ENCODE data around the gene GREB1L.
A peak's percentile ranks its signal among the peaks of the same experiment; 100 is the strongest.

GREB1L gene

DNA sequence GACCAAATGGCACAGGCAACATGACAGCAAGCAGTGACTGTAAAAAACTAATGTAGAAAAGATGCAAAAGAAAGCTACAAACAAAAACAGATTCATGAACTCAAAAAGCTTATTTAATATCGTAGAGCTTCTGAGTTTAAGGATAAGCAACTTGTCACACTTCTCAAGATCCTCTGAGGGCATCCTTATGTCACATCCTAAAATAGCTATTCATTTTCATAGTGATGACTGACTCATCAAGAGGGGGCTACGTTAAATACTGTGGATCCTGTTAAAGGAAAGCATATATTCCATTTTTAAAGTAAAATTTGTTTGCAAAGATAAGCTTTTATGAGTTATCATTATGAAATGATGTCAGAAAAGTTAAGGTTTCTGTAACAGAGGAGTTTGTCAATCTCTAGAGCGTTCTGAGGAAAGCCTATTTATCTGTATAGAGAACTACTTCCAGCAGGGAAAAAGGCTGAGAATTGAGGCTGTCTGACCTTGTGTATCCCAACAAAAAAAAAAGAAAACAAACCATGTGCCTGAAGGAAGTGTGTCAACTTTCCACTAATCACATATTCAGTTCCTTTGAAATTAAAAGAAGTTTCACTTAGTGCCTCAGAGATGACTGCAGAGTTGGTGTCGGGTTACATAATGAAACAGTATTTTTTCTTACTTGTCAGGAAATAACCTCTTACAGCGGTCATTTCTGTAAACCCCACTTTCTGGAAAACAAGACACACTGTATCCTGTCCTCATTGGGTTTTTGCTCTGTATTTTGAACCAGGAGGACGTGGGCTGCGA is 243.0 kb downstream of the GREB1L start:
- DNase-seq (ENCODE audit: low spot score), result no peak

DNA sequence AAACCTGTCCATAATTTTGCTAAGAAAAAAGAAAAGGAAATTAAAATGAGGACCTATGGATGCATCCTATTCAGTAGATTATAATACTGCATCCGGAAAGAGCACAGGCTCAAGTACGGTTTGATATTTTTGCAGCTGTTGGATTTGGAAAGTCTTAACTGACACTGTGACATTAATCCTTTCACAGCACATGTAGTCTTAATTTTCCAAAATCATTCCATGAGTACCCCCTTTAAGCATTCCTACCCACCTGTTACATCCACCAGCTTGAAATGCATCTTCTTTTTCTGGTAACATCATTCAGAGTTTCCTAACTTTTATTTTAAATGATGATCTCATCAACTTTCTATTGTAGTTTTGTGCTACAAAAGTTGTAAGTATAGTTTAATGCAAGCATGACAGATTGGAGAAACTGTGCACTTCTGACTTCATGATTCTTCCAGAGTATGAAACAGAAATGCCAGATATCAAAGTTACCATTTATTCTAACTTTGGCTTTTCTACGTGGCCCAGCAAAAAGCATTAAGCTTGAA is 244.9 kb downstream of the GREB1L start:
- no peak for DNase-seq (ENCODE audit: low spot score)

DNA sequence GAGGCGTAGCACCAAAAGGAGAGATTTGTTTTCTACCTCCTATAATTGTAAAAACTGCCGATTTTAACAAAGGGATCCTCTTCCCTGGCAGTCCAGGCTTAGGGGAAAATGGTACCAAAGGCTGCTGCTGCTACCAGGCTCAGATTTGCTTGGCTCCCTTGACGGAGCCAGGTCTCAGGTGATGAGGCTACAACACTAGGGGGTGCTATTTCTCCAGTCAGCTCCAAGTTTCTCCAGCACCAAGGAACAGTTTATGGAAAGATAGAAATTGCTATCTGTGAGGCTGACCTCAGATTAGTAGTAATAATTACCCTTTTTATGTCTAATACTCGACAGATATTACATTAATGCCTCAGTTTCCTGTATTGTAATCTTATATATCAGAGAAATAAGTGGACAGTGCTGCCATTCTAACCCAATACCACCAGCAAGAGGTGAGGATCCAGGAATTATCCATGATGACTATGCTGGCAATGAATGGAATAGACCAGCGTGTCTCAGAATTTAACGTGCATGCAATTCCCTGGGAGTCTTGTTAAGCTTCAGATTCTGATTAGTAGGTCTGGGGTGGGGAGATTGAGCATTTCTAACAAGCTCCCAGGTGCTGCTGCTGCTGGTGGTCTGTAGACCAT is 247.2 kb downstream of the GREB1L start:
- peak; percentile 82 for DNase-seq (ENCODE audit: low spot score)

DNA sequence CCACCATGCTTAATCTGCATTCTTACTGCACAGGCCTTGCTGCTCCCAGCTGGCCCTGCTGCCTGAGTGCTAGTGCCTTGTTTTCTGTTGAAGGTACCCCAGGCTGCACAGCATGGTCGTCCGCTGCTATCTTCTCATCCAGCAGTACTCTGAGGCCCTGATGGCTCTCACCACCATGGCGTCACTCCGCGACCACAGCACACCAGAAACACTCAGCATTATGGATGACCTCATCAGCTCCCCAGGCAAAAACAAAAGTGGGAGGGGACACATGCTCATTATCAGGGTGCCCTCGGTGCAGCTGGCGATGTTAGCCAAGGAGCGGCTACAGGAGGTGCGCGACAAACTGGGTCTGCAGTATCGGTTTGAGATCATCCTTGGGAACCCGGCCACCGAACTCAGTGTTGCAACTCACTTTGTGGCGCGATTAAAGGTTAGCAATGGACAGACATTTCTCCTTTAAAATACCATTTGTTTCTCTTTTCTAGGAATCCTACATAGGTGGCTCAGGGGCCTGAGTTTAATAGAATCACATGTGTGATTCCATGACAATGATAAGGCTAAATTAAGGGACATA is 248.0 kb downstream of the GREB1L start:
- no peak for DNase-seq (ENCODE audit: low spot score)

DNA sequence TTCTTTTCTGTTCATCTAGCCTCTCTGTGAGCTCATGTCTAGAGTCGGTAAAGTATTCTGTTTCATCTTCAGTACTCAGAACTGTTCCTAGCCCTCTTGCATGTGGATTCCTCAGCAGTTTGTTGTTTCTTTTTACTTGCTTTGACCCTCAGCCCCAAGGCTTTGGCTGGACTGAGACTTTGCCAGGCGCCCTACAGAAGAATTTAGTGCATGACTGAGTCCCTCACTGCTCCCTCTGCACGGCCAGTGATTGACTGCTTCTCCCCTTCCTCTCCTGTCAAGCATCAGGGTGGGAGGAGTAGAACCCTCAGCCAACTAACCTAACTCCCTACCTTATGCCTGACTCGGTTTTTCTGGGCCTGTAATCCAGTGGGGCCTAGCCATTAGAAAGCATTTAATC is 248.7 kb downstream of the GREB1L start:
- no peak for DNase-seq (ENCODE audit: low spot score)

DNA sequence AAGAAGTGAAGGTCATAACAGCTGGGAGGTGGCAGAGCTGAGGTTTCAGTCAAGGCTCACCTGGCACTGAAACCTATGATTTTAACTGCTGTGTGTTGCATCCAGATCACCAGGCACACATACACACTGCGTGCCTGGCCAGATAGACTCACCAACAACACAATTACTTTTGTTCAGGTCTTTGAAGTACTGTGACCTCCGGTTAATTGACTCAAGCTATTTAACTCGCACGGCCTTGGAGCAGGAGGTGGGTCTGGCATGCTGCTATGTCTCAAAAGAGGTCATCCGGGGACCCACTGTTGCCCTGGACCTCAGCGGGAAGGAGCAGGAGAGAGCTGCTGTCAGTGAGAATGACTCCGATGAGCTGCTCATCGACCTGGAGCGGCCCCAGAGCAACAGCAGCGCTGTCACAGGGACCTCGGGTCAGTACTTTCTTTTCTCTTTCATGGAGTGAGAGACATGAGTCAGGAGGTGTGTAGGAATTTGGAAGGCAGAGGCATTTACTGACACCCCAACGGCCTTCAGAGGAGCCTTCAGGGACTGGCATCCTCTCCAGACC is 254.3 kb downstream of the GREB1L start:
- DNase-seq (ENCODE audit: low spot score), result no peak

DNA sequence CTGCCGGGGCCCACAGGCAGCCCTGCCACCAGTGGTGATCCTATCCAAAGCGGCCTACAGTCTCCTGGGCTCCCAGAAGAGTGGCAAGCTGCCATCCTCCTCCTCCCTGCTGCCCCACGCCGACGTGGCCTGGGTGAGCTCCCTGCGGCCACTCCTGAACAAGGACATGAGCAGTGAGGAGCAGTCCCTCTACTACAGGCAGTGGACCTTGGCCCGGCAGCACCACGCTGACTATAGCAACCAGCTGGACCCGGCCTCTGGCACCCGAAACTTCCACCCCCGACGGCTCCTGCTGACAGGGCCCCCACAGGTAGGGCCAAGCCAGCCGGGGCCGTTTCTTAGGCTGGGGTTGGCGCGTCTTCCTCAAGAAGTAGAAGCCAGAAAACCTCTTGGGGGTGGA is 258.0 kb downstream of the GREB1L start:
- DNase-seq (ENCODE audit: low spot score), result no peak

DNA sequence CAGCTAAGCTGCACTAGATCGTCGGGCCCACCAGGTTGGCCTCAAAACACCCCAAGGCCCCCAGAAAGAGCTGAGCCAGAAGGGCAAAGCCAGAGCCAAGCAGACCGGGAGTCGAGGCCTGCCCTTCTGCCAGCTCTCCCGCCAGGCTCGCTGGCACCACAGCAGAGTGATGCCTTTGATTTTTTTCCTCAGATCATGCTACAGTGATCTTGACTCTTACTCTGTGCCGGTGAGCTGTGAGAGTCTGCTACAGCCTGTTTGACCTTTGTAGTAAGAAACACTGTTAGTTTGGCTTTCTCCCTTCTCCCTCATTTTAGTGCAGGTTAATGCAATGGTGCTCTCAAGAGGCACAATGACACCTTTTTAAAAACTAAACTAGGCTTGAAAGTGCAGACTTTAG is 260.6 kb downstream of the GREB1L start:
- no peak for DNase-seq (ENCODE audit: low spot score)

DNA sequence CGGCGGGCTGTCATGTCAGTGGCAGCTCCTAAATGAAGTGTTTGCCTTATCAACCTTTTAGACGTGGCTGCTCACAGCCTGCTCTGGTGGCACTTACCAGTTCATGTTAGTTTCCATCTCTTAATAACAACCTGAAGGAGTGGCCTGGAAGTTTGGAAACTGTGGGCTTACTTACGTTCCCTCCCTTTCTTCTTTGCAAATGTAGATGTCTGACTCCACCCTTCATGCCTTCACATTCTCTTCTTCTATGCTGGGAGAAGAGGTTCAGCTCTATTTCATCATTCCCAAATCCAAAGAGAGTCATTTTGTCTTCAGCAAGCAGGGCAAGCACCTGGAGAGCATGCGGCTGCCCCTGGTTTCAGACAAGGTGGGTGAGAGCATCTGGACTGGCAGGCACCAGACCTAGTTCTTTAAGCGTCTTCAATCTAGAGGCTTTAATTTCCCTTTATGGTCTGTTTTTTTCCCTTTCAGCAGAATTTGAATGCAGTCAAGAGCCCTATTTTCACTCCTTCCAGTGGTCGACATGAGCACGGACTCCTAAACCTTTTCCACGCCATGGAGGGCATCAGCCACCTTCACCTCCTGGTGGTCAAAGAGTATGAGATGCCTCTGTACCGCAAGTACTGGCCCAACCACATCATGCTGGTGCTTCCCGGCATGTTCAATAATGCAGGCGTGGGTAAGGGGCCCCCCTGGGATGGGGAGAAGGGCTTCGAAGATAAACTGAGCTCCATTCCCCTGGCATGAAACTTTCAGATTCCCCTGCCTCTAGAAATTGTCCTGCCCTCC is 266.1 kb downstream of the GREB1L start:
- no peak for DNase-seq (ENCODE audit: low spot score)

DNA sequence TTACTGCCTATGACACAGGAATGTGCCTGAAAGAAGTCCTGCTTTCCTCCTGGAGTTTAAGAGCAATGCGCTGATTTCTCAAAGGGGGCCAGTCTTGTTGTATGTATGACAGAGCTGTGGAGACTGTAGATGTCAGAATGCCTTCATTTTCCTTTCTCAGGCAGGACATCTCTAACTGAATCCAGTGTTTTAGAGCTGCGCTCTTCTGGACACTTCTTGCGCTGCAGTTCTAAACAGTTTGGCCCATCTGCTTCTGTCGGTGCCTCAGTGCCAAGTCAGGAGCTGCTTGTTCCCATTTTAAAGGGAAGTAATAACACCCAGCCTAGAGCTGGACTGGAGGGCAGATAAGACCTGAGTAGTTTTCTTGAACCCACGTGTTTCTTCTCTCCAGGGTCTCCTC is 267.0 kb downstream of the GREB1L start:
- no peak for DNase-seq (ENCODE audit: low spot score)

DNA sequence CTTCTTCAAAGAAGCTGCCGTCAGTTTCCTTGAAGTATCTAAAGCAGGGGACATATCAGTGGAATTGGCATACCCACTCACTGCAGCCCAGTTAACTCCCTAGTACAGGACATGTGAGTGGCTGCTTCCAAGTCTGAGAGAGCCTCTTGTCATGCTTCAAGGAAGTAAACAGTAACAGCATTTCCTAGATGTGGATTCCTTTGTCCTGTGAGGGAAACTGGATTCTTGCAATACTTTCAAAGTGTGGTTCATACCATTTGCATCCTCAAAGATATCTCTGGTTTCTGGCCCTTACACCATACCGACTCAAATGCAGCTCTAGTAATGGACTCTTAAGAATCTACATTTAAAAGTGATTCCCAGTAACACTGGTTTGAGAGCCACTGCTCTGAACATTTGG is 271.3 kb downstream of the GREB1L start:
- DNase-seq (ENCODE audit: low spot score), result no peak

DNA sequence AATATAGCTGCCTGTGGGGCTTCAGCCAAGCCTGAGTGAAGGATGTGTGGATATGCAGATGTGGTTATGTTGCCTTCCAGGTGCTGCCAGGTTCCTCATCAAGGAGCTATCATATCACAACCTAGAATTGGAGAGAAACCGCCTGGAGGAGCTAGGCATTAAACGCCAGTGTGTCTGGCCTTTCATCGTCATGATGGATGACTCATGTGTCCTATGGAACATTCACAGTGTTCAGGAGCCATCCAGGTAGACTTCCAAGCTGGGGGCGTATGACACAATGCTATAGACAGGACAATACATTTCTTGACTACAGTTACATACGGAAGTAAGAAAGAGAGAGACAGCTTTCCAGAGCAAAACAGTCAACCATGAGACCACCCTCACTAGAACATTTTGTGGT is 271.7 kb downstream of the GREB1L start:
- no peak for DNase-seq (ENCODE audit: low spot score)

DNA sequence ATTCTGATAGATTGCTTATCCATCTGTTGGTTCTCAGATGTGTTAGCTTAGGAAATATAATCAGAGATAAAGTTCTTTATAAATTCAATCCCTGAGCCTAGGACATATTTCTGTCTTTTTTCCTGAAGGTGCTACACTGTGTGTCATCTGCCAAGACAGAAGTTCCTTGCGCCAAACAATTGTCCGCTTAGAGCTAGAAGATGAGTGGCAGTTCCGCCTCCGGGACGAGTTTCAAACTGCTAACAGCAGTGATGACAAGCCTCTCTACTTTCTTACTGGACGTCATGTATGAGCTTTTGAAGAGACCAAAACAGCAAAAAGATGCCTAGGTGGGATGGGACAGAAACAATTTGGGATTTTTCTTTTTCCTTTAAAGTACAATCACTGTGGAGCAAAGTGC is 280.5 kb downstream of the GREB1L start:
- DNase-seq (ENCODE audit: low spot score), result no peak

DNA sequence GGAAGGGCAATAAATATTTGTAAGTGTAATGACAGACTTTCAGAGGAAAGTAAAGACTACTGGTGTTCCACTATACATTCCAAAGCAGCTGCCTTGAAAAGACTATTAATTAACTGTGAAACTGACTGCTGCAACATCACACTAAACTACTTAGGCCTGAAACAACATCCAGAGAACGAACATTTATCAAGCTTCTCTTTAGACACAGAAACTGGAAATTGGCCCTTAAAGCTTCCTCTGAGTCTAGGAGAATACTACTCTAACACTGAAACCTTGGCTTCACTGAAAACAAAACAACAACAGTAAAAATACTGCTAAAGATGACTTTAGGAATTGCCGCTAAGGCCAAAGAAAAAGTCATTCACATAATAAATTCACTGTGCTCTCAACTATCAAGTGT is 283.9 kb downstream of the GREB1L start:
- DNase-seq (ENCODE audit: low spot score), result no peak

DNA sequence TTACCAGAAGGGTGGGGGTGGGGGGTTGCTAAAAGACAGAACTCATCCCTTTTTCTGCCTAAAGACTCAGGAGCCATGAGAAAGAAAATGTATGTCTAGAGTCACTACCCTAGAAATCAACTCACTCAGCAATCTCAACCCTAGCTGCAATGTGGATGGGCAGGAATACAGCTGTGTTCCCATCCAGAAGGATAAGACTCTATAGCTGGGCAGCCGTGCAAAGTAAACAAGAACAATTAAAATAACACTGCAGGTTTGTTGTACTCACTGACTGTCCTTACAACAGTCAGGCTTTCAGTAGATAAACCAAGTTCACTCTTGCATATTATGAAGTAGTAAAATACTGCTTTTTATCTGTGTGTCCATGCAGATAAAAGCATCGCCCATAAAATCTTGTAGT is 284.4 kb downstream of the GREB1L start:
- no peak for DNase-seq (ENCODE audit: low spot score)

DNA sequence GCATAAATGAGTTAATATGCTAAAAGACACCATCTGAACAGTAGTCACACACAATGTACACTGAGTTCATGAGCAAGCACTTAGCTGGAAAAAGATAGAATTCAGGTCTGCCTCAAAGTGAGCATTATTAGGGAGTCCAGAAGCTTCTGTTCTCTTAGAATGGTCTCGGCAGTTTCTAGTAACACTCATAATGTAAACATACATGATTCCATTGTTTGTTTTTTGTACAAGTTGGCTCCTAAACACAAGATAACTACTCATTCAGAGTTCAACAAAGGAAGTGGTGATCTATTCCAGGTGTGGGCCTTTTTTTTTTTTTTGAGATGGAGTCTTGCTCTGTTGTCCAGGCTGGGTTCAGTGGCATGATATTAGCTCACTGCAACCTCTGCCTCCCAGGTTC is 292.3 kb downstream of the GREB1L start:
- DNase-seq (ENCODE audit: low spot score), result no peak

DNA sequence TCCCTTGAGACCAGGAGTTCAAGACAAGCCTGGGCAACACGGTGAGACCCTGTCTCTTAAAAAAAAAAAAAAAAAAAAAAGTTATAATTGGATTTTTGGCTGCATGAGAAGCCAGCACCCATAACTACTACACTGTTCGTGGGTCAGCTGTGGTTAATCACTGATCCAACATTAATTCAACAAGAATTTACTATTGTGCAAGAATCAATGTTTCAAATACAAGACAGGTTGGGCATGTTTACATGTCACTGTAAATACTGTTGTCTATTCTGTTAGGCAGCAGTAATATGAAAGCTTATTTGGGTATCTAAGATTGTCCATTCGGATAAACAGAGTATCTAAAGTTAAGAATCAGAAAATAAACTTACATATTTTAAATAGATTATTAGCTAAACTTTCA is 296.2 kb downstream of the GREB1L start:
- DNase-seq (ENCODE audit: low spot score), result no peak

DNA sequence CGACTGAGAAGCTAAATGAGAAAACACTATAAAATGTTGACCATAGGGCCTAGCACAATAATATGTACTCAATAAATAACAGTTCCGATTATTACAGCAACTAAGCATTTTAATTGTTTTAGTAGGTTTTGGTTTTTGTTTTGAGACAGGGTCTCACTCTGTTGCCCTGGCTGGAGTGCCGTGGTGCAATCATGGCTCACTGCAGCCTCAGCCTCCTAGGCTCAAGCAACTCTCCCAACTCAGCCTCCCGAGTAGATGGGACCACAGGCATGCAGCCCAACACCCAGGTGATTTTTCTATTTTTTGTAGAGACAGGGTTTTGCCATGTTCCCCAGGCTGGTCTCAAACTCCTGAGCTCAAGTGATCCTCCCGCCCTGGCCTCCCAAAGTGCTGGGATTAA is 304.4 kb downstream of the GREB1L start:
- DNase-seq (ENCODE audit: low spot score), result no peak

DNA sequence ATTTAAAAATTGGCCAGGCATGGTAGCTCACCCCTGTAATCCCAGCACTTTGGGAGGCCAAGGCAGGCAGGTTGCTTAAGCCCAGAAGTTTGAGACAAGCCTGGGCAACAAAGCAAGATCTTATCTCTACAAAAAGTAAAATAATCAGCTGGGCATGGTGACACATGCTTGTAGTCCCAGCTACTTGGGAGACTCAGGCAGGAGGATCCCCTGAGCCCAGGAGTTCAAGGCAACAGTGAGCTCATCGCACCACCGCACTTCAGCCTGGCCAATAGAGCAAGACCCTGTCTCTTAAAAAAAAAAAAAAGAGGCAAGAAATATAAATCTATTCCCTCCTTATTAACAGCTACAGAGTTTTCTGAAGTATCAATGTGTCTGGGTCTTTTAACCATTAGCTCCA is 306.6 kb downstream of the GREB1L start:
- no peak for DNase-seq (ENCODE audit: low spot score)

DNA sequence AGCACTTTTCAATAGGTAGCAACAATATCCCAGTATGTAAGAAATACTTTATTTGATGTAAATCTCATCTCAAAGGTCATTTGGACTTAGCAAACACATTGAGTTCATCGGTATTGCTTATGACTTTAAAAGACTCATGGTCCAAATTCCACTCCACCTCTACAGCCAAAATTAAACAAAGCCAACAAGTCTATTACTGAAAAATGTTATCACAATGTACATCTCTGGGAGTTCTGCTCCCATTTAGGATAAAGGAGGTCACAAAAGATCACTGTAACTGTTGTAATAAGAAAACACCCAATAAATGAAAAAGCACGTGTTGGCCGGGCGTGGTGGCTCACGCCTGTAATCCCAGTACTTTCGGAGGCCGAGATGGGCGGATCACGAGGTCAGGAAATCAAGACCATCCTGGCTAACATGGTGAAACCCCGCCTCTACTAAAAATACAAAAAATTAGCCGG is 308.5 kb downstream of the GREB1L start:
- no peak for DNase-seq (ENCODE audit: low spot score)

DNA sequence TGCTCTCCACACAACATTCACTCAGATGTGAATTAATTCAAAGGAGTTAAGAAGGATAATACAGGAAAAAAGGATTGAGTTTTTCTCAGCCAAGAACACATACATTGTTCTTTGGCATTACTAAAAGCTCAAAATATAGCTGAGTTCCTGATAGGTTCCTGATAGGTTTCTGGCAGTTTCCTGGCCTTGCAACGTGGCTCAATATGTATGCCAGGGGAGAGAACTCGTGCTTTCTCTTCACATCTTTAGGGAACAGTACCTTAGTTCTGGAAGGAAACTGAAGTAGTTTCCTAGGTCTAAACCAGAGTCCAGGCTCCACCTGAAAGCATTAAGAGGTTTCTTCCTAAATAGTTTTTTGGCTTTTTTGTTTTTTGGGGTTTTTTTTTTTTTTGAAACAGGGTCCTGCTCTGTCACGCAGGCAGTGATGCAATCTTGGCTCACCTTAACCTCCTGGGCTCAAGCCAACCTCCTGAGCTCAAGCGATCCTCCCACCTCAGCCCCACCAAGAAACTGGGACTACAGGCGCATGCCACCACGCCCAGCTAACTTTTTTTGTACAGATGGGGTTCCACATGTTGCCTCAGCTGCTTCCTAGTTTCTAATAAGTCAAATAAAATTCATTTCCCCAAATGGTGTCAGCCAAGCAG is 315.7 kb downstream of the GREB1L start:
- no peak for DNase-seq (ENCODE audit: low spot score)

DNA sequence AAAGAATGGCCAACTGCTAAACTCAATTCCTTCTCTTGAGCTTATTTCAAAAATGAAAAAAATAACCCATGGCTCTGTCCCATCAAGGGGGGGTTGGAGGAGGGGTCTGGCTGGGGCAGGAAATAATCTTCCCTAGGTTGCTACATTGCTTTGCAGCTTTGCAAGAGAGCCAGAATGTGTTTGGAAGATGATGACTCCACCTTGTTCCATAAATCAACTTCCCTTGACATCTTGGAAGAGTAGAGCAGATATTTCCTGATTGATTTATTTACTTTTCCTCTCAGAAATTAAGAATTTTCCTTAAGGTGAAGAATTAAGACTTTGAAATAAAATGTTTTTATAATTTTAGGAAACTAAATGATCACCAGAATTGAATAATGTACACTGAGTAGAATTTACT is 317.2 kb downstream of the GREB1L start:
- no peak for DNase-seq (ENCODE audit: low spot score)
